DMS153 treated with DMSO at 0.1 percent for 48 hours (cell line): ENCODE measurements around the gene C1D.

Source experiments
- DNase-seq: peaks from one replicate; lab custom pipeline; 2025; ENCODE audit not compliant: unreplicated experiment; lab: John Stamatoyannopoulos, UW

C1D gene

DNA sequence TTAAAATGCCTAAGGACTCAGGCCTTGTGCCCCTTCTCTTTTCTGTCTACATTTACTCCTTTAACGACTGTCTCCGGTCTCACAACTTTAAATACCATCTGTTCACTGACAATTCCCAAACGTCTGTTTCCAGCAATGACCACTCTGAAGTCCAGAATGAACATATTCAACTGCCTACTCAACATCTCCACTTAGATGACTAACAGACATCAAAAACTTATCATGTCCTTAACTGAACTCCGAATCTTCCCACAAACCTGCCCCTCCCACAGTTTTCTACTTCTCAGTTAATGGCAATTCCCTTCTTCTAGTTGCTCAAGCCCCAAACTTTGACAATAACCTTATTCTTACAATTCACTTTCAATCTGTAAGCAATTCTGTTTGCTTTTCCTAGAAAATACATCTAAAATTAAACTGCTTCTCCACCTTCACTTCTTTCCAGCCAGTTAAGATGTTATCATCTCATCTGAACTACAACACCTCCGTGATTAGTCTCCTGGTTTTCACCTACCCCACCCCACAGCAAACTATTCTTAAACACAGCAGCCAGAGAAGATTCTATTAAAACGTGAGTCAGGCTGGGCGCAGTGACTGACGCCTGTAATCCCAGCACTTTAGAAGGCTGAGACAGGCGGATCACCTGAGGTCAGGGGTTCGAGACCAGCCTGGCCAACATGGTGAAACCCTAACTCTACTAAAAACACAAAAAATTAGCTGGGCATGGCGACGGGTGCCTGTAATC, 2.8 kb downstream of the C1D start:
- DNase-seq: no peak

- DNase-seq: no peak
These were observed 5.0 kb downstream of the C1D start for GRCh38 chr2:68057658-68058396.

DNA sequence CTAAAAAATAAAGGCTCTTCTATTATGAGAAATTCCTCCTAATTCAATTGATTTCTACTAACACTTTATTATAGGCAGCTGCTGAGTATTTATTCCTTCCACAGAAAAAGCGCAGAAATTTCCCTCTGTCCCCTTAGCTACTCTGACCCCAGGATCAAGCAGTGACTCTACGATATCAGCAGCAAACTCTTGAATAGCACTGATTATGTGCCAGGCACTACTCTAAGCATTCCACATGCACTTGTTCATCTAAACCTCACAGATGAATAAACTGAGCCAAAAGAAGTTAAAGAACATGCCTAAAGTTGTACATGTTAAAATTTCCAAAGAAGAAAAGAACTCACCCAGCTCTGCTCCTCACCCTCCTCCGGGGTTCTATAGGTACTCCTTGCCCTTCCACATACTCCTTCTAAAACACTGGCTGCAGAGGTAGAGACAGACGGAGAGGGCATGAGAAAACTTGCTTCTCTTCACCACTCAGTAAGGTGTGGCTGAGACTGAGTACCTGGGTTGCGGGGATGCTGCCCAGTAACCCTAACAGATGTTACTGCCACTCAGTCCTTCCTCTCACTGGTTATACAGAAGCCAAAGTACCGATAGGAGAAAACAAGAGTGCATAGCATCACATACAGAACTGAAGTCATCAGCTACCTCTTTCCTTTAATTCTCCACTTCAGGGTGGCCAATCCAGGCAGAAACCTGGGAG, 9.9 kb downstream of the C1D start:
- DNase-seq: no peak

DNA sequence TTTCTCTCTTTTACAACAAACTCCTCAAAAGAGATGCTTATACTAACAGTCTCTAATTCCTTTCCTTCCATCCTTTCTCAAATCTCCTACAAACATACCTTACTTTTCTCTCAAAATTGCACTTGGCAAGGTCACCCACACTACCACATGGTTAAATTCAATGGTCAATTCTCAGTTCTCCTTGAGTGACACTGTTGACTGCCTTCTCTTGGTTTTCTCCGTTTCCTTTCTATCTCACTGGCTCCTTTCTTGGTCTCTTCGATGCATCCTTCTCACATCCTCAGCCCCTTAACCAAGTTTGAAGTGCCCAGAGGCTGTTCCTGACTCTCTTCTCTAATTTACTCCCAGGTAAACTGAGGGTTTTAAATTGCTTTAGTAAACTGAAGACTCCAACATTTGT, 12.5 kb downstream of the C1D start:
- DNase-seq: no peak

DNA sequence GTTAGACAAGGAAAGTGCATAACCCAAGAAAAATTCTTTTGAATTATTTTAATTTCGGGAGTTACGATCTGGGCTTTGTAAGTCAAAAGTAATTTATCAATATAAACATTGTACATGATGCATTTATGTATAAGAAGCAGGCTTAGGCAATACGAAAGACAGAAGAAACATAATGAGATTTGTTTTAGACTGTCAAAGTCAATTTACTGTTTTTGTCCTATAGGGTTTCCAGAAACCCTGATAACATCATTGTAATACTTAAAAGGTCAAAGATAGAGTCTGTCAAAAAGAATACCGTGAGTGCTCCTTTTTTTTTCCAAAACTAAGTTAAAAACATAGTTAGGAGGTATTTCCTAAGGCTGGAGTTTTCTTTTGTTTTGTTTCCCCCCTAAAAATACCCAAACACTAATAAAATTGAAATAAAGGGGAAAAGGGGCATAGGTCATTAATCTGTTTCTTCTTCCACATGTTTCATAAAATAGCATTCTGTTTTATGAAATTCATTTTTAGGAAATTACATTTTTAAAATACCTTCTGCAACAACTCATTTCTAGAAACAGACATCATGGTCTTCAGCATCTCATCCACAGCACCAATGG, 16.1 kb downstream of the C1D start:
- no peak for DNase-seq

DNA sequence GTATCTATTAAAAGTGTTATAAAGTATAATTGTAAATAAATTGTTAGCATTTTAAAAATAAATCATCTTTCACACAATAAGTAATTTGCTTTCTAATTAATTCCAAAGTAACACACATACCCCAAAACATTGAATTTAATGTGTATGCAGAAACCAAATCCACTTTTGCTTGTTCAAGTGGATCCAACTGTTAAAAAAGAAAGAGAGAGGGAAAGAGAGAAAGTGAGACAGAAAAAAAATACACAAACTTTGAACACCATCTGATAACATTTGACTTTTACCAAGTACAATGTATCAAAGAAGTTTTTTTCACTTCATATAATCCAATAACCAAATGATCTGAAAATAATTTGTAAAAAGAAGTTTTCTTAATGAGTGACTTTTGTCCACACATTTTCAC, 16.6 kb downstream of the C1D start:
- DNase-seq: no peak

DNA sequence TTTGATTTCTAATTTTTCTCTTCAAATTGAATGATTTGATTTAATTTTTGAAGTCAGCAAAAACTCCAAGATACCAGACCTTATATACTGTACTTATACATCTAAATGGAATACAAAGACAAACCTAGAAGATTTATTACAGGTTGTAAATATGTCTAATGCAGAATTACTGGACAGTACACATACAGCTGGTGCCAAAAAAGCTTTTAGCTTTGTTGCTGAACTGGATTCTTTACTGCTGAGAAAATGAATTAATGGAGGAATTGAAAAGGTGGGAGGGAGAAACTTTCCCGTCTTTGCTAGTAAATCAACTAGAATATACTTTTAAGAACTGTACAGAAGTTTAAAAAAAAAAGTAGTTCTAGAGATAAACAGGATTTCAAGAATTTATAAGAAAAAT, 17.5 kb downstream of the C1D start:
- peak; percentile 58 for DNase-seq

GRCh38 chr2:68044099-68044498, 18.7 kb downstream of the C1D start:
- no peak for DNase-seq

GRCh38 chr2:68043695-68044094, 19.1 kb downstream of the C1D start:
- no peak for DNase-seq

- no peak for DNase-seq
These were observed 19.8 kb downstream of the C1D start for GRCh38 chr2:68043032-68043431.

DNA sequence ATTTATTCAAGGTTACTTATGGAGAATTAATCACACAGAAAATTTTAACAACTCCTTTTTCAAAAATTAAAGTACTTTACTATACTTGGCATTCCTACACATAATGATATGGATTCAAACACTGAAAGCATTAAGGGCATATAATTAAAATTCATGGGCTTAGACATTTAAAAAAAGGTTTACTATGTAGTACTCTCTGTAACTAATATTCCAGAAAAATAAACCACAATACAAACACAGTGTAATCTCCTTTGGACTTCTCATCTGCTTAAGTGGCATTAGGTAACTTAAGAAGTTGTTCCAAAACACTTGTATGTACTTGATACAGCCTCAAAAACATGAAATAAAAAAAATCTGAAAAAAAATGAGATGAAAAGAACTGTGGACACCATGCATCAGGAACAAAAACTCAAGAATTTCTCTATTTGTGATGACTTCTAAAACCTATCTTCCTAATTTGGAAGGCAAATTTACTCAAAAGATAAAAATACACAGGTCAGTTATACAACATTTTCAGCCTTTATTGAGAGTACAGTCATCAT, 21.0 kb downstream of the C1D start:
- no peak for DNase-seq

DNA sequence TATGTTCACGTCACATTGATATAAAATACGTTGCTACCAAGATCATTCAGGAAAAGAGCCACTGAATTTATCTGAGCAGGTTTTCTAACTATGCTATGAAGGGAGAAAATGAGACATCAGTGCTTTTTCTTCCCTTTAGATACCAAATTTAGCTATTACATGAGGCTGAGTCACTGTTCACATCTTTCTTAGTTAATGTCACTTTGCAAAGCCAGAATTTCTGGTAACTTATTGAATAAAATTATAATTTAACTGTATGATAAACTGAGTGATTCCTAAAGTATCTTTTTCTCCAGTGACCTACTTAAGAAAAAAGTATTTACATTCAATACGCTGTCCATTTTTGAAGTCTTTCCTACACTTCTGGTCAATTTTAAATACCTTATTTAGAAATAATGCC, 22.7 kb downstream of the C1D start:
- no peak for DNase-seq

GRCh38 chr2:68039317-68039716, 23.5 kb downstream of the C1D start:
- DNase-seq: no peak

DNA sequence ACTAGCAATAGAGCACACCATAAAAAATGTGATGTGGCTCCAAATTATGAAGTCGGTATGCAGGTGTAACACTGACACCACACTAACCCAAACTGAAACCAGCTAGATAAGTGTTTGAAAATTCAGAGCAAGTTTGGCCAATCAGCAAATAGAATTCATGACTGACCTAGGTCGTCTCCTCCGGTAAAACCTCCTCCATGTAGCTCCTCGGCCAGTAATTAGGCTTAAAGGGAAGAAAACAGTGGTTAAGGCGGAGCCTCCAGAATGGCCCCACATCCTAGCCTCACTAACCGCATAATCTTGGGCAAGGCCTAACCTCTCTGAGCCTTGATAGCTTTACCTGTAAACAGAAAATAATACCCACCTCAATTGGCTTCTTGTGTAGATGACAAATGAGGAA, 30.1 kb downstream of the C1D start:
- DNase-seq: no peak

- peak; percentile 81 for DNase-seq
These were observed 31.2 kb downstream of the C1D start for GRCh38 chr2:68031542-68032160.

DNA sequence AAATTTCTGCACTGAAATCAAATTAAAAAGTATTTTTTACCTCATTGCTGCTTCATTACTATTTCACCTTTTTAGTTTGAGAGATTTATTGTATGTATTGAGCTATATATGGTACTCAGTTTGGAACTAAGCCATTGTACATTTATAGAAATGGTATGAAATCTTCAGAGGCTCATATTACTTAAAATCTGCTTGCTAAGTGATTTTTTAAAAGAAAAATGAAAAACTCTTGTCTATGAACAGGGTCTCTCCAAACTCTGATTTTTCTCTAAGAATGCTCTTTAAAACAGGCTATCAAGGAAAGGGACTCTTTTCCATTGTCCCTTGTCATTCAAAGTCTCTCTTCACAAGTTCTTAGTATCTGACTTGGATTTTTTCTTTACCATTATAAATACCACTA, 31.8 kb downstream of the C1D start:
- no peak for DNase-seq

DNA sequence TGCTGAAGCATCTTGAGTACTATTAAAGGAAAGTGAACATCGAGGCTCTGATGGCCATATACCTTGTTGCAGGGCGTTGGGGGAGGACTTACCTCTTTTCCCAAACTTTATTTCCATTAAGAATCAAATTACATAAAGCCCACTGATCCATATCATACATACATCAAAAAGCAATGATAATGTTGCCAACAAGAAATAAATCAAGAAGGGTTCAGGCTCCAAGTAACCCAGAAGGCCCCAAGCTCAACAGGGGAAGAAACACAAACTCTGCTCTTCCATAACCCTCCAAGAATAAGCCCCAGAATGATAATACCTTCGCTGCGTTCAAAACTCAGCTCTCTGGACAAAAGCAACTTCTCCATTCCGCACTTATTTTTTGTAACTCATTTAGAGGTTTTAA, 32.3 kb downstream of the C1D start:
- no peak for DNase-seq

- DNase-seq: no peak
These were observed 34.8 kb downstream of the C1D start for GRCh38 chr2:68027959-68028358.

DNA sequence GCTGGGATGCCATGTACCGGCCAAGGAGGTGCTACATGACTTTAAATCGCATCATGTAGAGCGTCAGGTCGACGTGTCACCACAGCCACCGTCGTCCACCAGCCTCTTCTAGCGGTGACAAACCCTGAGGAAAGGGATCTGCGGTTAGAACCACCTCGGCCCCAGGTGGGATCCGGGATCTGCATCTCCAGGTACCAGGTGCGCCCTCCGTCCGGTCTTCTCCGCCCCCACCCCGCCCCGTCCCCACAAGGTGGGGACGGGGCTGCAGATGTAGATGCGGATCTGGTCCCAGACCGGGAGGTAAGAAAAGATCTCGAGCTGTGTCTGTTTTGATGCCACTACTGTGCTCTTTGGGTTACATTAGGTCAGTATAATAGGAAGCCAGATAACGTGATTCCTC, 38.4 kb downstream of the C1D start:
- DNase-seq: no peak

DNA sequence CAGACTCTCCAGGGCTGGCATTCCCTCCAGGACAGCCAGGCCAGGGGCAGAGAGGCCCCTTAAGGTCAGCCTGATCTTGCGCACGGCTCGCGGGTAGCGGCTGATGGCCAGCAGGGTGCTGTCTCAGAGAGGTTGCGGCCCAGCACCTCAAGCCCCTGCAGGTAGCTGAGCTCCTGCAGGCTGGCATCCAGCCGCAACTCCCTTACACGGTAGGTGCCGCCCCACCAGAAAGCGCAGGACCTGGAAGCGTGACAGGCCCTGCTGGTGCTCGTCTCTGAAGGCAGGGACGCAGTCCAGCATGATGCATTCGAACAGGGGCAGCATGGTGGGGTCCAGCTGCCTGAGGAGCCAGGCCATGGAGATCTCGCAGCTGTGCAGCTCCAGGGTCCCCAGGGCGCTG, 38.9 kb downstream of the C1D start:
- no peak for DNase-seq

- no peak for DNase-seq
These were observed 44.1 kb downstream of the C1D start for GRCh38 chr2:68018727-68019126.
